GM23248 (cell line): ENCODE measurements around the gene CSMD2. TPM values are rescaled to one million over a fixed set of nuclear protein-coding genes. Genes with fewer than 3 reads are reported as not detected.

Experiments used
- DNase-seq: peaks from one replicate; pipeline ENCODE4 v3.0.0-alpha.2; 2015
- H2AFZ ChIP-seq: fragments of 200-600 bp; sonication (generic); 2 replicates; pipeline ENCODE4 v1.6.1; 2016; ENCODE audit warnings: antibody characterized with exemption
- H3F3A ChIP-seq: fragments of 200-600 bp; sonication (generic); 2 replicates; pipeline ENCODE4 v1.6.1; 2016; ENCODE audit warnings: mild to moderate bottlenecking, antibody characterized with exemption, mixed run types; ENCODE audit not compliant: insufficient read depth
- H3K27ac ChIP-seq: fragments of 200-600 bp; sonication (generic); 2 replicates; pipeline ENCODE4 v1.5.1; 2016; ENCODE audit warnings: mild to moderate bottlenecking
- H3K27me3 ChIP-seq: fragments of 200-600 bp; sonication (generic); replicated peaks from 2 replicates; pipeline ENCODE4 v1.6.1; 2016; ENCODE audit warnings: mild to moderate bottlenecking; ENCODE audit not compliant: insufficient read depth
- H3K36me3 ChIP-seq: fragments of 200-600 bp; sonication (generic); 2 replicates; pipeline ENCODE4 v1.6.1; 2016; ENCODE audit warnings: low read depth, mild to moderate bottlenecking
- H3K4me1 ChIP-seq: fragments of 200-600 bp; sonication (generic); 2 replicates; pipeline ENCODE4 v1.6.1; 2016; ENCODE audit warnings: mild to moderate bottlenecking; ENCODE audit not compliant: insufficient read depth
- H3K4me2 ChIP-seq: fragments of 200-600 bp; sonication (generic); one replicate; pipeline ENCODE4 v1.6.1; 2016; ENCODE audit warnings: mild to moderate bottlenecking; ENCODE audit not compliant: unreplicated experiment
- H3K4me3 ChIP-seq: fragments of 200-600 bp; sonication (generic); 2 replicates; pipeline ENCODE4 v1.5.1; 2016; ENCODE audit warnings: mild to moderate bottlenecking
- H3K79me2 ChIP-seq: fragments of 200-600 bp; sonication (generic); 2 replicates; pipeline ENCODE4 v1.6.1; 2016; ENCODE audit warnings: mild to moderate bottlenecking; ENCODE audit not compliant: insufficient read depth
- H3K9ac ChIP-seq: fragments of 200-600 bp; sonication (generic); 2 replicates; pipeline ENCODE4 v1.6.1; 2016; ENCODE audit warnings: mild to moderate bottlenecking
- H3K9me2 ChIP-seq: fragments of 200-600 bp; sonication (generic); 2 replicates; pipeline ENCODE4 v1.6.1; 2016; ENCODE audit warnings: mixed run types, mild to moderate bottlenecking, moderate library complexity; ENCODE audit not compliant: insufficient read depth
- H3K9me3 ChIP-seq: fragments of 200-600 bp; sonication (generic); one replicate; pipeline ENCODE4 v1.6.1; 2017; ENCODE audit warnings: low read depth
- H4K20me1 ChIP-seq: fragments of 200-600 bp; sonication (generic); 2 replicates; pipeline ENCODE4 v1.6.0; 2016; ENCODE audit not compliant: insufficient read depth
- EZH2 ChIP-seq: fragments of 200-600 bp; sonication (generic); IDR thresholded peaks from 2 replicates; pipeline ENCODE4 v1.6.1; 2018; ENCODE audit warnings: antibody characterized with exemption, mild to moderate bottlenecking; ENCODE audit not compliant: insufficient read depth, poor library complexity, severe bottlenecking
- EZH2phosphoT487 ChIP-seq: fragments of 200-600 bp; sonication (generic); IDR thresholded peaks from 2 replicates; pipeline ENCODE4 v1.6.1; 2018; ENCODE audit warnings: antibody characterized with exemption, moderate library complexity, mild to moderate bottlenecking, low read depth; ENCODE audit not compliant: insufficient read depth
- WGBS, 2 experiments: methylation state at CpG; one replicate each; pipeline ENCODE4 v1.1.6; 2015 to 2017; ENCODE audit warnings: low lambda C conversion rate in 2 of 2, low coverage in 1 of 2; ENCODE audit errors: missing lambda C conversion rate in 2 of 2; 5-methylcytosine and 5-hydroxymethylcytosine counted together
- in situ Hi-C: fragments of 300-500 bp; cut with MboI; formaldehyde crosslinking; loops from 2 replicates; pipeline ENCODE4 v1.15.0; 2020
- polyA plus RNA-seq: library from polyadenylated mRNA; unstranded; fragments of >200 nt; fragmentation: Nextera tagmentation; extraction: Ambion mirVana; gene quantifications from 2 replicates; pipeline ENCODE4 v1.2.1, GENCODE V29; 2016
- total RNA-seq: library from RNA; depleted of rRNA; stranded (reverse); fragments of >200 nt; shearing (Covaris generic); gene quantifications from 2 replicates; pipeline ENCODE4 v1.2.3, GENCODE V29; 2014

CSMD2 gene
- total and polyA plus RNA-seq, 2 experiments from 2014 or later: 4.5 to 7.1 TPM

GRCh38 chr1:33826711-33827110, 338.3 kb downstream of the CSMD2 start:
- in situ Hi-C loops: no loop called here
- TF ChIP-seq EZH2phosphoT487 (no peak), EZH2 (no peak)
- Histone ChIP-seq H2AFZ (no peak overlapping the region), H3K4me2 (no peak overlapping the region), H3K27ac (no peak overlapping the region), H3K4me1 (no peaks in the 10 kb centered on the region), H3K36me3 (no peaks in the 10 kb centered on the region), H3F3A (no peaks in the 10 kb centered on the region), H3K27me3 (no peaks in the 10 kb centered on the region), H3K79me2 (0 out of 2 replicates have a peak, but pooled peaks cover 5% of the 10 kb centered on the region), H3K9ac (no peak overlapping the region), H3K9me2 (no peaks in the 10 kb centered on the region), H3K4me3 (no peak overlapping the region), H3K9me3 (no peaks in the 10 kb centered on the region), H4K20me1 (no peaks in the 10 kb centered on the region)
- 83 to 88% methylated on average over 5 of the region's 5 CpGs for WGBS, 2 experiments
- no peak for DNase-seq

GRCh38 chr1:33826311-33826710, 338.7 kb downstream of the CSMD2 start:
- H3K79me2 ChIP-seq: 0 out of 2 replicates have a peak, but pooled peaks cover 5% of the 10 kb centered on the region
- in situ Hi-C loops: no loop called here
- no peak overlapping the region for H3K4me3 ChIP-seq
- H3K4me2 ChIP-seq: no peak overlapping the region
- H2AFZ ChIP-seq: no peak overlapping the region
- no peaks in the 10 kb centered on the region for H3K36me3 ChIP-seq
- H4K20me1 ChIP-seq: no peaks in the 10 kb centered on the region
- DNase-seq: no peak
- no peaks in the 10 kb centered on the region for H3K27me3 ChIP-seq
- no peak for TF ChIP-seq EZH2phosphoT487
- H3K4me1 ChIP-seq: no peaks in the 10 kb centered on the region
- H3F3A ChIP-seq: no peaks in the 10 kb centered on the region
- no peaks in the 10 kb centered on the region for H3K9me3 ChIP-seq
- H3K9me2 ChIP-seq: no peaks in the 10 kb centered on the region
- no peak overlapping the region for H3K9ac ChIP-seq
- H3K27ac ChIP-seq: no peak overlapping the region

- DNase-seq: no peak
- Histone ChIP-seq H3K9me3 (no peaks in the 10 kb centered on the region), H3K9ac (no peak overlapping the region), H3K27me3 (no peaks in the 10 kb centered on the region), H3K4me2 (no peak overlapping the region), H3K9me2 (no peaks in the 10 kb centered on the region), H2AFZ (no peak overlapping the region), H3K27ac (no peak overlapping the region), H3K79me2 (0 out of 2 replicates have a peak, but pooled peaks cover 5% of the 10 kb centered on the region), H4K20me1 (no peaks in the 10 kb centered on the region), H3K36me3 (no peaks in the 10 kb centered on the region), H3F3A (no peaks in the 10 kb centered on the region), H3K4me1 (no peaks in the 10 kb centered on the region), H3K4me3 (no peak overlapping the region)
- WGBS, 2 experiments: 82 to 83% methylated on average over 10 of the region's 10 CpGs
- TF ChIP-seq EZH2 (no peak), EZH2phosphoT487 (no peak)
- in situ Hi-C loops: no loop called here
Measured at GRCh38 chr1:33825506-33825905, 339.5 kb downstream of the CSMD2 start.

GRCh38 chr1:33824971-33825370, 340.1 kb downstream of the CSMD2 start:
- no peaks in the 10 kb centered on the region for H3K4me1 ChIP-seq
- no peak for DNase-seq
- H3K36me3 ChIP-seq: no peaks in the 10 kb centered on the region
- H3K27ac ChIP-seq: no peak overlapping the region
- in situ Hi-C loops: no loop called here
- H3K9me3 ChIP-seq: no peaks in the 10 kb centered on the region
- no peaks in the 10 kb centered on the region for H3K9me2 ChIP-seq
- no peak overlapping the region for H3K4me3 ChIP-seq
- no peak overlapping the region for H3K4me2 ChIP-seq
- 95 to 100% methylated on average over 1 of the region's 1 CpG for WGBS, 2 experiments
- no peaks in the 10 kb centered on the region for H3F3A ChIP-seq
- 0 out of 2 replicates have a peak, but pooled peaks cover 5% of the 10 kb centered on the region for H3K79me2 ChIP-seq
- H3K9ac ChIP-seq: no peak overlapping the region
- H3K27me3 ChIP-seq: no peaks in the 10 kb centered on the region
- no peak overlapping the region for H2AFZ ChIP-seq
- H4K20me1 ChIP-seq: no peaks in the 10 kb centered on the region
- no peak for TF ChIP-seq EZH2
- TF ChIP-seq EZH2phosphoT487: no peak

GRCh38 chr1:33824321-33824720, 340.7 kb downstream of the CSMD2 start:
- Histone ChIP-seq H3K9me2 (no peaks in the 10 kb centered on the region), H3K4me3 (no peak overlapping the region), H4K20me1 (no peaks in the 10 kb centered on the region), H3K27ac (no peak overlapping the region), H3K79me2 (0 out of 2 replicates have a peak, but pooled peaks cover 5% of the 10 kb centered on the region), H3K9me3 (no peaks in the 10 kb centered on the region), H3K27me3 (no peaks in the 10 kb centered on the region), H2AFZ (no peak overlapping the region), H3K36me3 (no peaks in the 10 kb centered on the region), H3K9ac (no peak overlapping the region), H3K4me2 (no peak overlapping the region), H3K4me1 (no peaks in the 10 kb centered on the region), H3F3A (no peaks in the 10 kb centered on the region)
- TF ChIP-seq EZH2phosphoT487 (no peak), EZH2 (no peak)
- no peak for DNase-seq
- 98 to 99% methylated on average over 6 of the region's 6 CpGs for WGBS, 2 experiments
- in situ Hi-C loops: no loop called here
